H1 (cell line): ENCODE data around the gene SLC17A4. TPM values are rescaled to one million over a fixed set of nuclear protein-coding genes. Genes with fewer than 3 reads are reported as not detected.

Experiments
- CTCF ChIA-PET: fragments of 300-600 bp; sonication (Branson Sonifier 250); formaldehyde crosslinking; loops from one replicate; lab custom pipeline; 2021; ENCODE audit not compliant: partially characterized antibody; lab: Charles Lee
- POLR2A ChIA-PET: fragments of 300-600 bp; sonication (Branson Sonifier 250); formaldehyde crosslinking; loops from one replicate; lab custom pipeline; 2021; ENCODE audit warnings: inconsistent platforms; ENCODE audit not compliant: partially characterized antibody; lab: Charles Lee
- DNase-seq, 2 experiments: peaks; one replicate each; pipeline versions ENCODE4 v3.0.0 to v3.0.0-alpha.2; 2010 to 2022; ENCODE audit warnings: low spot score in 2 of 2, low read depth in 1 of 2, mixed read lengths in 1 of 2
- FAIRE-seq: peaks from 2 replicates; lab custom pipeline; 2011; peaks lifted over from hg19 to GRCh38; lab: Jason Lieb, UNC
- H2AFZ ChIP-seq: 2 replicates; pipeline ENCODE4 v1.8.1; 2012; ENCODE audit warnings: low read length, inconsistent platforms
- H2AK5ac ChIP-seq: 2 replicates; pipeline ENCODE4 v1.6.1; 2013; ENCODE audit warnings: low read depth, low read length
- H2BK120ac ChIP-seq: replicated peaks from 2 replicates; pipeline ENCODE3; 2013; ENCODE audit warnings: low read depth, low read length, inconsistent platforms
- H2BK12ac ChIP-seq: 2 replicates; pipeline ENCODE4 v1.6.1; 2013; ENCODE audit warnings: low read depth, low read length
- H2BK15ac ChIP-seq: 2 replicates; pipeline ENCODE4 v1.6.1; 2013; ENCODE audit warnings: low read length
- H2BK20ac ChIP-seq: 2 replicates; pipeline ENCODE4 v1.6.1; 2013; ENCODE audit warnings: low read length
- H2BK5ac ChIP-seq: 2 replicates; pipeline ENCODE4 v1.6.1; 2013; ENCODE audit warnings: low read depth, low read length
- H3K14ac ChIP-seq: 2 replicates; pipeline ENCODE4 v1.6.1; 2013; ENCODE audit warnings: inconsistent platforms; ENCODE audit not compliant: insufficient read length
- H3K18ac ChIP-seq: 2 replicates; pipeline ENCODE4 v1.6.1; 2013; ENCODE audit warnings: low read length; ENCODE audit errors: extremely low read depth
- H3K23ac ChIP-seq: 2 replicates; pipeline ENCODE4 v1.6.1; 2013; ENCODE audit warnings: inconsistent platforms; ENCODE audit not compliant: insufficient read length
- H3K23me2 ChIP-seq: 2 replicates; pipeline ENCODE4 v1.6.1; 2013; ENCODE audit warnings: low read depth, low read length
- H3K27ac ChIP-seq: 2 replicates; pipeline ENCODE4 v1.6.1; 2011; ENCODE audit warnings: low read depth, low read length, inconsistent platforms
- H3K27me3 ChIP-seq, 4 experiments: replicated peaks in 1 of 4; 1 replicate in 1 of 4; 2 replicates in 3 of 4; pipeline versions ENCODE4 v1.6.1 to v1.8.1; 2011 to 2013; ENCODE audit warnings: low read length in 3 of 4, mild to moderate bottlenecking in 3 of 4, inconsistent platforms in 2 of 4, mixed read lengths in 2 of 4, moderate library complexity in 1 of 4; ENCODE audit not compliant: control insufficient read depth in 3 of 4, insufficient read depth in 3 of 4; ENCODE audit errors: extremely low read depth in 1 of 4
- H3K36me3 ChIP-seq, 4 experiments: 2 replicates each; pipeline versions ENCODE4 v1.6.1 to v1.8.1; 2011 to 2013; ENCODE audit warnings: mild to moderate bottlenecking in 4 of 4, low read length in 3 of 4, moderate library complexity in 2 of 4, control low read depth in 1 of 4, inconsistent platforms in 1 of 4; ENCODE audit not compliant: insufficient read depth in 4 of 4, control insufficient read depth in 2 of 4
- H3K4ac ChIP-seq: replicated peaks from 2 replicates; pipeline ENCODE3; 2013; ENCODE audit warnings: low read length, low read depth, mixed read lengths, inconsistent platforms; ENCODE audit not compliant: insufficient read length
- H3K4me1 ChIP-seq, 4 experiments: replicated peaks in 1 of 4; 1 replicate in 1 of 4; 2 replicates in 3 of 4; pipeline versions ENCODE4 v1.6.1 to v1.8.1; 2011 to 2013; ENCODE audit warnings: low read length in 3 of 4, inconsistent platforms in 2 of 4, mixed read lengths in 1 of 4; ENCODE audit not compliant: insufficient read depth in 4 of 4, control insufficient read depth in 3 of 4
- H3K4me2 ChIP-seq, 2 experiments: 2 replicates each; pipeline versions ENCODE4 v1.6.1 to v1.8.1; 2011 to 2013; ENCODE audit warnings: low read depth in 2 of 2, low read length in 2 of 2, control low read depth in 1 of 2, inconsistent platforms in 1 of 2, mild to moderate bottlenecking in 1 of 2; ENCODE audit not compliant: insufficient read depth in 1 of 2
- H3K4me3 ChIP-seq, 4 experiments: fragments of 200-600, 300-600 bp in 1 of 4; sonication (generic), shearing (Covaris generic), sonication (Bioruptor Twin) in 1 of 4; 2 replicates each; pipeline versions ENCODE4 v1.5.1 to v1.8.1; 2011 to 2016; ENCODE audit warnings: low read length in 4 of 4, low read depth in 3 of 4, control low read depth in 2 of 4, inconsistent platforms in 2 of 4, mild to moderate bottlenecking in 2 of 4, mixed read lengths in 1 of 4, moderate library complexity in 1 of 4; ENCODE audit not compliant: insufficient read depth in 2 of 4; ENCODE audit errors: extremely low read depth in 1 of 4
- H3K56ac ChIP-seq: replicated peaks from 2 replicates; pipeline ENCODE3; 2013; ENCODE audit warnings: low read depth, mild to moderate bottlenecking, mixed read lengths, low read length, inconsistent platforms; ENCODE audit not compliant: insufficient read length
- H3K79me1 ChIP-seq: 2 replicates; pipeline ENCODE4 v1.6.1; 2013; ENCODE audit warnings: low read depth, low read length, control low read depth
- H3K79me2 ChIP-seq, 2 experiments: 2 replicates each; pipeline versions ENCODE4 v1.6.1 to v1.8.1; 2012 to 2013; ENCODE audit warnings: low read length in 2 of 2, mild to moderate bottlenecking in 2 of 2, inconsistent platforms in 1 of 2; ENCODE audit not compliant: insufficient read depth in 2 of 2, control insufficient read depth in 1 of 2
- H3K9ac ChIP-seq, 4 experiments: replicated peaks in 1 of 4; 1 replicate in 1 of 4; 2 replicates in 3 of 4; pipeline versions ENCODE4 v1.6.1 to v1.8.1; 2011 to 2013; ENCODE audit warnings: low read depth in 3 of 4, low read length in 3 of 4, control low read depth in 2 of 4, mild to moderate bottlenecking in 2 of 4, moderate library complexity in 2 of 4, inconsistent platforms in 1 of 4; ENCODE audit errors: extremely low read depth in 1 of 4
- H3K9me3 ChIP-seq, 2 experiments: 2 replicates each; pipeline versions ENCODE4 v1.6.1 to v1.8.1; 2012 to 2013; ENCODE audit warnings: mild to moderate bottlenecking in 2 of 2, moderate library complexity in 2 of 2, control low read depth in 1 of 2, inconsistent platforms in 1 of 2, low read depth in 1 of 2, low read length in 1 of 2, mixed read lengths in 1 of 2; ENCODE audit not compliant: insufficient read depth in 2 of 2
- H4K20me1 ChIP-seq, 2 experiments: replicated peaks in 1 of 2; 2 replicates each; pipeline versions ENCODE3 to v1.8.1; 2011 to 2013; ENCODE audit warnings: inconsistent platforms in 2 of 2, low read length in 2 of 2, mild to moderate bottlenecking in 1 of 2; ENCODE audit not compliant: insufficient read depth in 2 of 2, control insufficient read depth in 1 of 2
- H4K5ac ChIP-seq: 2 replicates; pipeline ENCODE4 v1.6.1; 2013; ENCODE audit warnings: low read length, low read depth, mixed read lengths, inconsistent platforms; ENCODE audit not compliant: insufficient read length
- H4K8ac ChIP-seq: 2 replicates; pipeline ENCODE4 v1.8.0; 2013; ENCODE audit warnings: mild to moderate bottlenecking, moderate library complexity, low read length, inconsistent platforms; ENCODE audit not compliant: insufficient read depth; ENCODE audit errors: extremely low read depth
- H4K91ac ChIP-seq: replicated peaks from 2 replicates; pipeline ENCODE3; 2013; ENCODE audit warnings: low read length, mixed read lengths, inconsistent platforms; ENCODE audit not compliant: insufficient read length
- NANOG ChIP-seq: IDR thresholded peaks from 2 replicates; pipeline ENCODE4 v1.6.1; 2011; ENCODE audit warnings: low read length, low read depth, mild to moderate bottlenecking, inconsistent platforms; ENCODE audit not compliant: insufficient read depth, poor library complexity, severe bottlenecking
- RFX5 ChIP-seq: IDR thresholded peaks from 2 replicates; pipeline ENCODE4 v1.6.1; 2011; ENCODE audit warnings: low read depth, low read length, improper control_type of control experiment, borderline replicate concordance
- WGBS, 2 experiments: shearing (Covaris generic) in 1 of 2; methylation state at CpG; one replicate each; pipeline versions ENCODE4 v1.1.6 to v1.1.7; 2013 to 2015; ENCODE audit warnings: low lambda C conversion rate in 2 of 2, mixed read lengths in 2 of 2, inconsistent platforms in 1 of 2, low coverage in 1 of 2, missing lambda C conversion rate in 1 of 2; ENCODE audit not compliant: insufficient replicate concordance in 2 of 2, insufficient coverage in 1 of 2, insufficient read length in 1 of 2; ENCODE audit errors: extremely low coverage in 1 of 2, missing lambda C conversion rate in 1 of 2; 5-methylcytosine and 5-hydroxymethylcytosine counted together
- polyA plus RNA-seq, 7 experiments: library from polyadenylated mRNA; depleted of rRNA in 3 of 7; stranded (reverse) in 5 of 7; unstranded in 2 of 7; fragments of >200 nt in 5 of 7; fragments of 200-250 nt in 2 of 7; gene quantifications; 1 replicate in 5 of 7; 2 replicates in 1 of 7; 4 replicates in 1 of 7; pipeline versions ENCODE4 v1.2.1 to v1.2.3, GENCODE V29; 2011 to 2013; ENCODE audit warnings: missing spikeins in 2 of 7, mixed read lengths in 2 of 7
- total RNA-seq: library from RNA; stranded (reverse); fragmentation: NEBNext Ultra II Directional; extraction: Animal tissue kit (Norgen Biotek cat#: 25700); gene quantifications from 2 replicates; pipeline ENCODE4 v1.2.1, GENCODE V29; 2021

SLC17A4 gene
- total and polyA plus RNA-seq, 2 of the 8 experiments (the other 6 are each of a cell fraction or from before 2014, with no cell fraction given): not detected

DNA sequence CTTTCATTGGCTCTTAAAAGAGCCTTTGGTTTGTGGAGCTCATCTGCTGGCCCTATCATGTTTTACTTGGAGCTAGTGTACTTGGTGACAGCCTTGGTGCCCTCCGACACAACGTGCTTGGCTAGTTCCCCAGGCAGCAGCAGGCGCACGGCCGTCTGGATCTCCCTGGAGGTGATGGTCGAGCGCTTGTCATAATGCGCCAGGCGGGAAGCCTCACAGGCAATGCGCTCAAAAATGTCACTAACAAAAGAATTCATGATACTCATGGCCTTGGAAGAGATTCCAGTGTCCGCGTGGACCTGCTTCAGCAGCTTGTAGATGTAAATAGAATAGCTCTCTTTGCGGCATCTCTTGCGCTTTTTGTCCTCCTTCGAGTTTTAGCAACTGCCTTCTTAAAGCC, 22.8 kb upstream of the SLC17A4 start:
- no peak overlapping the region for H3K4me2 ChIP-seq
- no peaks in the 10 kb centered on the region for H3K4me1 ChIP-seq
- H3K4me3 ChIP-seq: no peak overlapping the region
- no peaks in the 10 kb centered on the region for H3K79me1 ChIP-seq
- no peak overlapping the region for H4K5ac ChIP-seq
- H3K27me3 ChIP-seq: no peaks in the 10 kb centered on the region
- H3K18ac ChIP-seq: no peak overlapping the region
- H4K8ac ChIP-seq: no peak overlapping the region
- no peak for TF ChIP-seq RFX5
- TF ChIP-seq NANOG: no peak
- TF ChIP-seq, all 59 proteins: peak for 0
- Histone ChIP-seq H3K56ac (no peak overlapping the region), H2BK20ac (no peak overlapping the region), H3K9me3 (no peaks in the 10 kb centered on the region; a peak in 1 of 4 replicates), H3K23ac (no peak overlapping the region), H3K9ac (no peak overlapping the region), H2BK12ac (no peak overlapping the region), H3K36me3 (no peaks in the 10 kb centered on the region), H2BK15ac (no peak overlapping the region), H3K4ac (no peak overlapping the region), H2BK120ac (no peak overlapping the region), H3K23me2 (no peaks in the 10 kb centered on the region), H4K91ac (no peak overlapping the region), H3K79me2 (no peaks in the 10 kb centered on the region), H2BK5ac (no peak overlapping the region), H3K27ac (no peak overlapping the region), H4K20me1 (no peaks in the 10 kb centered on the region), H2AK5ac (no peak overlapping the region), H2AFZ (no peak overlapping the region), H3K14ac (no peak overlapping the region)
- ChIA-PET CTCF (interaction anchor here (0.7 to 4.8 kb wide), 12 partner anchors 11 to 201 kb away, joined by 3 to 36 read pairs (median 4); no protein-coding TSS in a partner anchor), POLR2A (no interaction called here)
- DNase-seq (no peak), FAIRE-seq (no peak)
- WGBS, 2 experiments: 94% methylated on average over 15 of the region's 15 CpGs; no CpG with 5 or more reads in 1 of the 2 experiments
